Fibroblast of villous mesenchyme (primary cell): Measurements from ENCODE around the gene M1AP. TPM values are rescaled to one million over a fixed set of nuclear protein-coding genes. Genes with fewer than 3 reads are reported as not detected.
"Not testable (repeated sequence)": the region's sequence is repeated elsewhere in the genome, so short reads cannot be mapped to it uniquely, and the experiment has no call there.

Source experiments
- DNase-seq: peaks from one replicate; pipeline ENCODE4 v3.0.0-alpha.2; 2010; ENCODE audit warnings: low read depth
- H3K4me3 ChIP-seq: 2 replicates; pipeline ENCODE4 v1.5.1; 2011; ENCODE audit warnings: low read depth, mild to moderate bottlenecking, low read length
- total RNA-seq: library from RNA; depleted of rRNA; stranded (reverse); fragments of >200 nt; gene quantifications from 2 replicates; pipeline ENCODE4 v1.2.3, GENCODE V29; 2012
- TF ChIP-seq, protein P1 (sequence below): IDR thresholded peaks from 2 replicates; pipeline ENCODE4 v1.5.1; 2012; ENCODE audit warnings: low read depth, mild to moderate bottlenecking, low read length; ENCODE audit not compliant: insufficient read depth

The M1AP gene
- total RNA-seq, 1 donor: not detected

DNA sequence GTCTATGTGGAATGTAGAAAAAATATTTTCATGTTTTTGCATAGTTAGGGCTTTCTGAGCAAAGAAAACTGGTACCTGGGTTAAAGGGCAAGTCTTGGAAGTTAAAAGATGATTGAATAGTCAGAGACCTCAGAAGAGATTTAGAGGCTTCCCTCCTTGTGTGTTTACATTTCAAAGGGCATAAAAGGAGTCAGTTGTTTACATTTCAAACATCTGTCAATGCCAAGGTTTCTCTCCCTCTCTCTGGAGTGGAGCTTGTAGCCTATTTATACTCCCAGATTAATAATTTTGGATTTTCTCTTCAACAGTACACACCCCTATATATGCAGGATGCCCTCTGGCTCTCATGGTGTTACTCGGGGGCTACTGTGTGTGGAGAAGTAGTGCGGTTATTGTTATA lies 8.6 kb downstream of the M1AP start:
- no peak overlapping the region for H3K4me3 ChIP-seq
- no peak for DNase-seq
- TF ChIP-seq, protein P1, sequence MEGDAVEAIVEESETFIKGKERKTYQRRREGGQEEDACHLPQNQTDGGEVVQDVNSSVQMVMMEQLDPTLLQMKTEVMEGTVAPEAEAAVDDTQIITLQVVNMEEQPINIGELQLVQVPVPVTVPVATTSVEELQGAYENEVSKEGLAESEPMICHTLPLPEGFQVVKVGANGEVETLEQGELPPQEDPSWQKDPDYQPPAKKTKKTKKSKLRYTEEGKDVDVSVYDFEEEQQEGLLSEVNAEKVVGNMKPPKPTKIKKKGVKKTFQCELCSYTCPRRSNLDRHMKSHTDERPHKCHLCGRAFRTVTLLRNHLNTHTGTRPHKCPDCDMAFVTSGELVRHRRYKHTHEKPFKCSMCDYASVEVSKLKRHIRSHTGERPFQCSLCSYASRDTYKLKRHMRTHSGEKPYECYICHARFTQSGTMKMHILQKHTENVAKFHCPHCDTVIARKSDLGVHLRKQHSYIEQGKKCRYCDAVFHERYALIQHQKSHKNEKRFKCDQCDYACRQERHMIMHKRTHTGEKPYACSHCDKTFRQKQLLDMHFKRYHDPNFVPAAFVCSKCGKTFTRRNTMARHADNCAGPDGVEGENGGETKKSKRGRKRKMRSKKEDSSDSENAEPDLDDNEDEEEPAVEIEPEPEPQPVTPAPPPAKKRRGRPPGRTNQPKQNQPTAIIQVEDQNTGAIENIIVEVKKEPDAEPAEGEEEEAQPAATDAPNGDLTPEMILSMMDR: no peak

DNA sequence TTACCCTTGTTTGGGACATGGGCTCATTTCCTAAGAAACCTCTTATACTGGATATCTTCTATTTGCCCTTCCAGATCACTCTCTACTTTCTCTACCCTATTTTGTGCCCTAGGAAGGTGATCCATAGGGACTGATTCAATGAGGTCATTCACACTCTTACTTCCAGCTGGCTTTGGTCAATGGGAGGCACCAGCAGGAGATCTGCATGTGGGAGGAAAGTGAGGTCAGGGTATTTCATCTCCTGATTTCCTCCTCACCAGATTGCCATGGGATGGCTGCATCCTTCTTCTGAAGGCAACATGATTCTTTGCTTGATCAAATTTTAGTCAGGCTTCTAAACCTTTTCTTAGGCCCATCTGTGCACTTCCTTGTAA lies 15.2 kb downstream of the M1AP start:
- TF ChIP-seq, protein P1: no peak
- no peak for DNase-seq
- H3K4me3 ChIP-seq: no peak overlapping the region

DNA sequence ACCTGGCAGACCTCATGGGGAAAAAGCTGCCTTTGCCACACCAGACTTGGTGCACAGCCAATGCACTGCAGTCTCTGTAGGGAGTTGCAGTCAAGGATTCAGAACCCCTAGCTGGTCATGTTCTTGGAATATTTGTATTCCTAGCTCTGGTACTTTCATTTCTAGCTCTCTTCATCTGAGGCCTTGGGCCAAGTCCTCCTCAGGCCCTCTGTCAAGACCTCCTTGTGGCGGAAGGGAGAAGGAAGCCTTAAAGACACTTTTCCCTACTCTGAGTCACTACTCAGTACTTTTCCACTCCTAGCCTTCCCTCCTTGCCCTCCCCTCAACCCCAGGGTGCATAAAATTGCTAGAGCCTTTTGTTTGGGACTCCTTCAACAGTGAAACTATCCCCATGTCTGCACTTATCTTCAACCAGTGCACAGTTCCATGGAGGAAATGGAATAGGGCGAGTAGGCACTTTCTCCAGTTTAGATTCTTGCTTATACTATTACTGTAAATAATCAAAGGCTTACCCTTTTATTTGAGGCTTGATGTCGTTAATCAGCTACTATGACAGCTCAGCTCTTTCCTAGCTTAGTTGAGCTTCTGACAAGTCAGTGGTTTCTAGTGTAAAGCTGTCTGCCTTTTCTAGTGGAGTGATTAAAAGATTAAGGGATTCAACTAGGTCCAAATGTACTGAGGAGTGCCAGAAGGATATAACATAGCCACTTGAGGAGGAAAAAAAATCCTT lies 15.8 kb downstream of the M1AP start:
- TF ChIP-seq, protein P1: peak; percentile 33
- no peak overlapping the region for H3K4me3 ChIP-seq
- peak; percentile 56 for DNase-seq

DNA sequence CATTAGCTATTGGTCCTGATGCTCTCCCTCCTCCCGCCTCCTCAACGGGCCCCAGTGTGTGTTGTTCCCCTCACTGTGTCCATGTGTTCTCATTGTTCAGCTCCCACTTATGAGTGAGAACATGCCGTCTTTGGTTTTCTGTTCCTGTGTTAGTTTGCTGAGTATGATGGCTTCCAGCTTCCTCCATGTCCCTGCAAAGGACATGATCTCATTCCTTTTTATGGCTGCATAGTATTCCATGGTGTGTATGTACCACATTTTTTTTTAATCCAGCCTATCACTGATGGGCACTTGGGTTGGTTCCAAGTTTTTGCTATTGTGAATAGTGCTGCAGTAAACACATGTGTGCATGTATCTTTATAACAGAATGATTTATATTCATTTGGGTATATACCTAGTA lies 17.7 kb downstream of the M1AP start:
- H3K4me3 ChIP-seq, DNase-seq: not testable (repeated sequence)

DNA sequence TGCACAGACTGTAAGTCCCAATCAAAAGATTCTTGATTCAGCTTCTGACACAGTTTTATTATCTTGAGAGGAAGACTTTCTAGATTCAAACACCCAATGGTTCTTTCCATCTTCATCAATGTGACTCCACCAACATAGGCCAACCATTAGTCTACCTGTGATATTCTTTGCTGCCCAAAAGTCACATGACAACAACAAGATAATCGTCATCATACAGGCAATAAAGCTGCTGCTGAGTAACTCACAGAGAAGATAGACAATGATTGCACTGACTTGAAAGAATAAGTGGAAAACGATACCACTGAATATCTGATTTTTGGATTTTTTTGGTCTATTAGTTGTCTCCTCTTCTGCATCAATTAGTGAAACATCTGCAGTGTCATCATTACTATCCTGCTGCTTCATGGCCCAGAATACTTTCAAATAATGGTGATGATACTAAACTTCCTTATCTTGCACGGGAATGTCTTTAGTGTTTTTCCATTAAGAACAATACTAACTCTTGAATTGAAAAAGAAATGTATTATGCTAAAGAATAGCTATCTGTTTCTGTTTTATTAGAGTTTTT lies 19.5 kb downstream of the M1AP start:
- TF ChIP-seq, protein P1: no peak
- H3K4me3 ChIP-seq: no peak overlapping the region
- DNase-seq: no peak

DNA sequence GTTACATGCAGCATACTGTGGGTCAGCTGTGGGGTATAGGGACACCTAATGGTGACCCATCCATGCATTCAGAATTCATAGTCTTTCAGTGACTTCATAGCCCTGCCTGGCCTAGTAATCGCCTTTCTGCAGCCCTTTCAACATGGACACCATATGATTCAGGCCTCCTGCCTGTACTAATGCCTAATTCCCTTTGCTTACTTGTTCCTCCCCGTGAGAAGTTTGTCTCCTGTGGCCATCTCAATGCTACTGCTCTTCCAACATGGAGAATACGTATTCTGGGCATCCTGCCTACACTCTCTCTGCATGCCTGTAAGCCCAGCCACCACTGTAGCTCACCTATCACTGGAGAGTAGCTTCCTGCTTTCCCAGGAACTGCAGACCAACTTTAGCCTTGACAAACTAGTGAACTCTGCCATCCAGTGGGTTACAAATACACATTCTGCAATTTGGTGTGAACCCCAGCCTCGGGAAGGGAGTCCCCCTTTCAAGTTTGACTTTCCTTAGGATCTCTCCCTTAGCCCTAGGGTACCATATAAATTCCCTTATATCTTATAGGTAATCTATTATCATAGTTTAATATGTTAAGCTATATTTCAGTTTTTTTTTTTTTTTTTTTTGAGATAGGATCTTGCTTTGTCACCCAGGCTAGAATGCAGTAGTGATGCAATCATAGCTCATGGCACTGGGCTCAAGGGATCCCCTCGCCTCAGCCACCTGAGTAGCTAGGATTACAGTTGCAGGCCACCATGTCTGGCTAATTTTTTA lies 22.3 kb downstream of the M1AP start:
- no peak overlapping the region for H3K4me3 ChIP-seq
- no peak for DNase-seq
- TF ChIP-seq, protein P1: no peak

DNA sequence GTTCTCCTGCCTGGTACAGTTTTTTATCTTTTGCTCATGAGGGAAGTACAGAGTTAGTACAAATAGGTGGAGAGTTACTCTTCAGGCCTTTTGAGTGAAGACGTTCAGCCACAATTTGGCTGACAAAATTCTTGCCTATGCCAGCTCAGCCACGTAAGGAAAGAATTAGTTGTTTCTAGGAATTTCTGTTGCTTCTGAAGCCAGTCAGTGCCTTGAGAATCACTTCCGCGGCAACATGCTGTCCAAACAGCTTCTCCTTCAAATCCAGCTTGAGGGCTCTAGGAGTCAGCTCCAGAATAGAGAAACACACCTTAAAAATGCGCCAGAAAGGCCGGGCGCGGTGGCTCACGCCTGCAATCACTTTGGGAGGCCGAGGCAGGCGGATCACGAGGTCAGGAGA lies 27.5 kb downstream of the M1AP start:
- no peak overlapping the region for H3K4me3 ChIP-seq
- TF ChIP-seq, protein P1: no peak
- no peak for DNase-seq
